Measurements from ENCODE around the gene LYRM1. TPM values are rescaled to one million over a fixed set of nuclear protein-coding genes. Genes with fewer than 3 reads are reported as not detected.
"Not testable (repeated sequence)": the region's sequence is repeated elsewhere in the genome, so short reads cannot be mapped to it uniquely, and the experiment has no call there.

LYRM1 gene
- total RNA-seq, 2 experiments from 2014 or later = 26.5 to 28.0 TPM

DNA sequence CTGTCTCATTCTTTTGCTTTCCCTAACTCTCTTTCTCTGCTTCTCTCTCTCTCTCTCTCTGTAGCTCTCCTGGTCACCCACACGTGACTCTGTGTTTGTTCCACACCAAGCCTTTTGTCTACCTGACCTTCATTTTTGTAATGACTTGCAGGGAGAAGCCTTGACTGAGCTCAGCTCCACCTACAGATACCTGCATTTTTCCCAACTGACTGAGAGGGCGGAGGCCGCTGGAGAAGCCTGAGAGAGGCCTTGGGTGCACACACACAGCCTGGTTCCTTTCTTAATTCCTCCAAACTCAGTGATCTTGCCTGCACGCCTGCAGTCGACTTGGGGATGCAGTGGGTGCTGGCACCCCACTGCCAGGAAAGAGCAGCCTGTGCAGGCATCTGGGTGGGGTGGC, 68.8 kb downstream of the LYRM1 start:
- H3K27me3 Mint-ChIP-seq = peaks cover 3% of the 10 kb centered on the region
- POLR2A ChIA-PET = no interaction called here
- H3K9me3 Mint-ChIP-seq = no peaks in the 10 kb centered on the region
- DNase-seq = no peak
- no peaks in the 10 kb centered on the region for H3K36me3 Mint-ChIP-seq
- no peaks in the 10 kb centered on the region for H3K4me1 Mint-ChIP-seq (ENCODE audit: low read depth)
- H3K27ac Mint-ChIP-seq = no peak overlapping the region
- H3K4me3 Mint-ChIP-seq = no peak overlapping the region
- intact Hi-C loops (cut with micrococcal nuclease) = no loop called here
- CTCF ChIA-PET = no interaction called here

DNA sequence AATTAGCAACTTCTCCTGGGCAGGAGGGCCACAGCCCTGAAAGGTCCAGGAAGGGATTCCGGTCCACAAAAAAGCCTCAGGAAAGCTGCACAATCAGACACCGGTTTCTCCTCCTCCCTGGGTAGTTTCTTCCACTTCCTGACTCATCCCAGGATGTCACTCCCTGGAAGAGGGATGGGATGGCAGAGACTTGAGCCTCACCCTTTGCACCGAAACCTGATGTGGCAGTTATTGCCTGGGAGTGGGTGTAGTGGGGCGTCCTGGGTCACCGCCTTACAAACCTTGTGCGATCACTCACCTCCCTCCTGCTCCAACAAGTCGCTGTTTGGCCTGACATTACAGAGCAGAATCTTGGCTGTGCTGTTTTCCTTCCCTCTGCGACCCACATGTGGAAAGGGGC, 70.8 kb downstream of the LYRM1 start:
- no peaks in the 10 kb centered on the region for H3K36me3 Mint-ChIP-seq
- H3K4me1 Mint-ChIP-seq (ENCODE audit: low read depth) = no peaks in the 10 kb centered on the region
- ChIA-PET CTCF (no interaction called here), POLR2A (no interaction called here)
- H3K27me3 Mint-ChIP-seq = peaks cover 7% of the 10 kb centered on the region
- no peak overlapping the region for H3K4me3 Mint-ChIP-seq
- DNase-seq = no peak
- no peak overlapping the region for H3K27ac Mint-ChIP-seq
- intact Hi-C loops (cut with micrococcal nuclease) = no loop called here
- no peaks in the 10 kb centered on the region for H3K9me3 Mint-ChIP-seq

DNA sequence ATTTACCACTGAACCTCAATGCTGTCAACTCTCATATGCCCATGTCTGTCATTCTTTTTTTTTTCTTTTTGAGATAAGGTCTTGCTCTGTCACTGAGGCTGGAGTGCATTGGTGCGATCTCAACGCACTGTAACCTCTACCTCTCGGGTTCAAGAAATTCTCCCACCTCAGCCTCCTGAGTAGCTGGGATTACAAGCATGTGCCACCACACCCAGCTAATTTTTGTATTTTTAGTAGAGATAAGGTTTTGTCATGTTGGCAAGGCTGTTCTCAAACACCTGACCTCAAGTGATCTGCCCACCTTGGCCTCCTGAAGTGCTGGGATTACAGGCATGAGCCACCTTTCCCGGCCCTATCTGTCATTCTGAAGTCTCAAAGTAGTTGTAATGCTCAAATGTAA, 72.6 kb downstream of the LYRM1 start:
- CTCF ChIA-PET; DNase-seq; H3K9me3 Mint-ChIP-seq; H3K4me3 Mint-ChIP-seq; H3K36me3 Mint-ChIP-seq; H3K4me1 Mint-ChIP-seq (ENCODE audit: low read depth); intact Hi-C loops (cut with micrococcal nuclease); H3K27ac Mint-ChIP-seq; H3K27me3 Mint-ChIP-seq; POLR2A ChIA-PET: not testable (repeated sequence)

Other genes starting within 250 kb of the LYRM1 start
- gene ACSM1, start 203.1 kb upstream of the LYRM1 start, total RNA-seq = not detected
- 10 to 100 TPM; 42.7 to 43.1 TPM for gene THUMPD1, start 159.0 kb upstream of the LYRM1 start, total RNA-seq
- gene ACSM3, start 136.8 kb upstream of the LYRM1 start, total RNA-seq = 10 to 100 TPM; 13.8 to 17.4 TPM
- 10 to 100 TPM; 19.8 to 25.0 TPM for gene ERI2, start 94.3 kb upstream of the LYRM1 start, total RNA-seq
- 10 to 100 TPM; 24.3 to 25.7 TPM for gene REXO5, start 94.2 kb upstream of the LYRM1 start, total RNA-seq
- 1 to 10 TPM; 5.9 TPM for gene DCUN1D3, start 413 bp upstream of the LYRM1 start, total RNA-seq

All from activated CD4-positive, alpha-beta memory T cell treated with anti-CD3 and anti-CD28 coated beads for 36 hours (primary cell).